CD4-positive, alpha-beta memory T cell (primary cell): Measurements from ENCODE around the gene SLC30A1. TPM values are rescaled to one million over a fixed set of nuclear protein-coding genes. Genes with fewer than 3 reads are reported as not detected.
"Not testable (repeated sequence)": the region's sequence is repeated elsewhere in the genome, so short reads cannot be mapped to it uniquely, and the experiment has no call there.

Experiments used
- CTCF ChIA-PET: fragments of 350-600 bp; sonication (Branson Sonifier 250); formaldehyde crosslinking; loops from one replicate; lab custom pipeline; 2021; ENCODE audit warnings: inconsistent platforms; ENCODE audit not compliant: partially characterized antibody; lab: Charles Lee
- POLR2A ChIA-PET: fragments of 350-600 bp; sonication (Branson Sonifier 250); formaldehyde crosslinking; loops from one replicate; lab custom pipeline; 2021; ENCODE audit not compliant: partially characterized antibody; lab: Charles Lee
- DNase-seq, 5 donors: peaks; one replicate each; pipeline versions ENCODE4 v3.0.0 to v3.0.0-alpha.2; 2020 to 2022; ENCODE audit warnings: mixed read lengths in 1 of 5
- H3K27ac ChIP-seq: one replicate; pipeline ENCODE4 v1.7.0; 2013; ENCODE audit warnings: low read depth, low read length
- H3K27me3 ChIP-seq: 2 replicates; pipeline ENCODE4 v1.7.0; 2013; ENCODE audit warnings: mild to moderate bottlenecking, low read length, moderate library complexity; ENCODE audit not compliant: insufficient read depth
- H3K36me3 ChIP-seq: 2 replicates; pipeline ENCODE4 v1.7.0; 2013; ENCODE audit warnings: mild to moderate bottlenecking, low read length, moderate library complexity; ENCODE audit not compliant: insufficient read depth
- H3K4me1 ChIP-seq: 2 replicates; pipeline ENCODE4 v1.7.0; 2013; ENCODE audit warnings: mild to moderate bottlenecking, low read length, moderate library complexity; ENCODE audit not compliant: insufficient read depth
- H3K4me3 ChIP-seq, 2 donors: one replicate each; pipeline ENCODE4 v1.7.0; 2013; ENCODE audit warnings: low read length in 2 of 2, mild to moderate bottlenecking in 1 of 2
- H3K9me3 ChIP-seq, 2 donors: one replicate each; pipeline ENCODE4 v1.7.0; 2013; ENCODE audit warnings: low read length in 2 of 2, control low read depth in 1 of 2; ENCODE audit not compliant: control insufficient read depth in 1 of 2
- H3K27ac Mint-ChIP-seq, 7 donors: one replicate each; pipeline ENCODE4 v1.8.0; 2020 to 2021; ENCODE audit warnings: mixed read lengths in 7 of 7, mild to moderate bottlenecking in 6 of 7, inconsistent platforms in 3 of 7, moderate library complexity in 3 of 7
- H3K27me3 Mint-ChIP-seq, 2 donors: one replicate each; pipeline ENCODE4 v1.8.0; 2020 to 2021; ENCODE audit warnings: mixed read lengths in 2 of 2
- H3K36me3 Mint-ChIP-seq, 2 donors: one replicate each; pipeline ENCODE4 v1.8.0; 2020 to 2021; ENCODE audit warnings: mixed read lengths in 2 of 2, inconsistent platforms in 1 of 2, mild to moderate bottlenecking in 1 of 2
- H3K4me1 Mint-ChIP-seq, 4 donors: one replicate each; pipeline ENCODE4 v1.8.0; 2020 to 2021; ENCODE audit warnings: mixed read lengths in 4 of 4, mild to moderate bottlenecking in 1 of 4
- H3K4me3 Mint-ChIP-seq, 8 donors: one replicate each; pipeline ENCODE4 v1.8.0; 2020 to 2021; ENCODE audit warnings: mixed read lengths in 8 of 8, mild to moderate bottlenecking in 7 of 8, moderate library complexity in 6 of 8, inconsistent platforms in 3 of 8
- H3K9me3 Mint-ChIP-seq, 8 donors: one replicate each; pipeline ENCODE4 v1.8.0; 2020 to 2021; ENCODE audit warnings: mixed read lengths in 8 of 8, mild to moderate bottlenecking in 5 of 8, inconsistent platforms in 3 of 8, moderate library complexity in 1 of 8
- intact Hi-C: fragments of 100-400 bp; cut with micrococcal nuclease; formaldehyde crosslinking; loops from one replicate; pipeline ENCODE4 v1.15.1; 2023
- polyA plus RNA-seq, 2 donors: library from polyadenylated mRNA; unstranded; fragments of 300-500 nt; fragmentation: Illumina TruSeq; gene quantifications; one replicate each; pipeline ENCODE4 v1.2.3, GENCODE V29; 2021
- total RNA-seq, 2 experiments: library from RNA; stranded (reverse); gene quantifications; one replicate each; pipeline ENCODE4 v1.2.3, GENCODE V29; 2021

Gene SLC30A1
- total and polyA plus RNA-seq, 4 experiments from 2014 or later: 2.5 to 10.6 (median 6.3) TPM

DNA sequence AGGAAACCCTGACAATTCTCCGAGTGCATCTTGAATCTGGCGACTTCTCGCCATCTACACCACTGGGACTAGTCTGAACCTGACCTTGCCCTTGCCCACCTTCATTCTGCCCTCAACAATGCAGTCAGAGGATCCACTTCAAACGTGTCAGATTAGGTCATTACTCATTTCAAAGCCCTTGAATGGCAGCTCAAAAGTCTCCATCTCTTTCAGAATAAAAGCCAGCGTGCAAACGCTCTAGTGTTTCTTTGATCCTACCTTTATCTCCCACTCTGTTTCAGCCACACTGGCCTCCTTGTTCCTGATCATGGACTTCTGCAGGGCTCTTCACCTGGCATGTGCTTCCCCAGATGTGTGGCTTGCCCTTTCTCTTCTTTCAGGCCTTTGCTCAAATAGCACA, 31.3 kb downstream of the SLC30A1 start:
- H3K36me3 ChIP-seq: no peaks in the 10 kb centered on the region
- H3K4me3 Mint-ChIP-seq: no peak overlapping the region
- ChIA-PET POLR2A (no interaction called here), CTCF (no interaction called here)
- no peaks in the 10 kb centered on the region for H3K36me3 Mint-ChIP-seq
- no peak for DNase-seq
- no peak overlapping the region for H3K27ac Mint-ChIP-seq
- H3K27me3 ChIP-seq: no peaks in the 10 kb centered on the region
- no peaks in the 10 kb centered on the region for H3K9me3 Mint-ChIP-seq
- H3K9me3 ChIP-seq: no peaks in the 10 kb centered on the region
- peaks cover 0 to 3% of the 10 kb centered on the region in 2 donors for H3K27me3 Mint-ChIP-seq
- H3K27ac ChIP-seq: no peak overlapping the region
- no peaks in the 10 kb centered on the region for H3K4me1 ChIP-seq
- intact Hi-C loops: no loop called here
- no peaks in the 10 kb centered on the region for H3K4me1 Mint-ChIP-seq
- H3K4me3 ChIP-seq: no peak overlapping the region

GRCh38 chr1:211546543-211546942, 32.4 kb downstream of the SLC30A1 start:
- Histone ChIP-seq H3K4me1 (no peaks in the 10 kb centered on the region), H3K9me3 (no peaks in the 10 kb centered on the region), H3K27ac (no peak overlapping the region), H3K36me3 (no peaks in the 10 kb centered on the region), H3K27me3 (no peaks in the 10 kb centered on the region), H3K4me3 (no peak overlapping the region)
- CTCF ChIA-PET: no interaction called here
- POLR2A ChIA-PET: no interaction called here
- intact Hi-C loops: no loop called here
- Mint-ChIP-seq H3K36me3 (no peaks in the 10 kb centered on the region), H3K9me3 (peaks cover 0 to 4% (median 0%) of the 10 kb centered on the region in 8 donors), H3K27ac (no peak overlapping the region), H3K4me3 (no peak overlapping the region), H3K27me3 (peaks cover 0 to 3% of the 10 kb centered on the region in 2 donors), H3K4me1 (peaks cover 0 to 6% (median 3%) of the 10 kb centered on the region in 4 donors)
- no peak for DNase-seq

GRCh38 chr1:211543025-211543424, 35.9 kb downstream of the SLC30A1 start:
- no peak overlapping the region for H3K27ac ChIP-seq
- H3K9me3 ChIP-seq: no peaks in the 10 kb centered on the region
- intact Hi-C loops: no loop called here
- Mint-ChIP-seq H3K36me3 (no peaks in the 10 kb centered on the region), H3K9me3 (peaks cover 0 to 11% (median 7%) of the 10 kb centered on the region in 8 donors), H3K27me3 (peaks cover 0 to 5% of the 10 kb centered on the region in 2 donors), H3K27ac (no peak overlapping the region), H3K4me1 (peaks cover 0 to 6% (median 3%) of the 10 kb centered on the region in 4 donors), H3K4me3 (no peak overlapping the region)
- ChIA-PET POLR2A (no interaction called here), CTCF (interaction anchor here (1.0 kb wide), 1 partner anchor 76 kb away, joined by 3 read pairs; no protein-coding TSS in a partner anchor)
- no peaks in the 10 kb centered on the region for H3K27me3 ChIP-seq
- H3K4me1 ChIP-seq: no peaks in the 10 kb centered on the region
- H3K36me3 ChIP-seq: no peaks in the 10 kb centered on the region
- DNase-seq: no peak
- H3K4me3 ChIP-seq: no peak overlapping the region

GRCh38 chr1:211541720-211542477, 37.1 kb downstream of the SLC30A1 start:
- Histone ChIP-seq H3K27ac (no peak overlapping the region), H3K4me1 (no peaks in the 10 kb centered on the region), H3K27me3 (no peaks in the 10 kb centered on the region), H3K9me3 (no peaks in the 10 kb centered on the region), H3K4me3 (no peak overlapping the region), H3K36me3 (no peaks in the 10 kb centered on the region)
- no peak for DNase-seq
- Mint-ChIP-seq H3K9me3 (peaks cover 0 to 11% (median 7%) of the 10 kb centered on the region in 8 donors), H3K27ac (no peak overlapping the region), H3K27me3 (peaks cover 0 to 5% of the 10 kb centered on the region in 2 donors), H3K4me1 (peaks cover 0 to 6% (median 3%) of the 10 kb centered on the region in 4 donors), H3K4me3 (no peak overlapping the region), H3K36me3 (no peaks in the 10 kb centered on the region)
- POLR2A ChIA-PET: no interaction called here
- intact Hi-C loops: no loop called here
- CTCF ChIA-PET: interaction anchor here (0.6 to 1.3 kb wide), 2 partner anchors 17 to 906 kb away, joined by 3 read pairs; no protein-coding TSS in a partner anchor

DNA sequence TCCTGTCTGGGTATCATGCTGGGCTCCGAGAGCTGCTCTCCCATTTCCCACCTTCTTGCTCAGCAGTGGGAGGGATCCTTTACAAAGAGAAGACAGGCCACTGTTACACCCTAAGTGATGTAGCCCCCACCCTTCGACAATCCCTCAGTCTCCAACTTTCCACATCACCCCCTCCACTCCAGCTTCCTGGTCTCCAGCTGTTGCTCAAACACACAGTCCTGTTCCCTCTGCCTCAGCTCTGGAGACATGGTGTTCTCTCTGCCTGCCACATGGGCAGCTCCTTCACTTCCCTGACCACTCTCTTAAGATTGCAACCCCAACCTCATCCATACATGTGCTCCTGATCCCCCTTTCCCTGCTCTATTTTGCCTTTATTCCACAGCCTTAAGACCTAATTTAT, 37.7 kb downstream of the SLC30A1 start:
- no peaks in the 10 kb centered on the region for H3K9me3 ChIP-seq
- Mint-ChIP-seq H3K4me3 (no peak overlapping the region), H3K27ac (no peak overlapping the region), H3K27me3 (peaks cover 0 to 5% of the 10 kb centered on the region in 2 donors), H3K36me3 (no peaks in the 10 kb centered on the region), H3K4me1 (peaks cover 0 to 6% (median 3%) of the 10 kb centered on the region in 4 donors), H3K9me3 (peaks cover 0 to 11% (median 7%) of the 10 kb centered on the region in 8 donors)
- no peak overlapping the region for H3K27ac ChIP-seq
- H3K27me3 ChIP-seq: no peaks in the 10 kb centered on the region
- POLR2A ChIA-PET: no interaction called here
- no peak overlapping the region for H3K4me3 ChIP-seq
- no peaks in the 10 kb centered on the region for H3K36me3 ChIP-seq
- H3K4me1 ChIP-seq: no peaks in the 10 kb centered on the region
- CTCF ChIA-PET: interaction anchor here (1.3 kb wide), 1 partner anchor 16 kb away, joined by 3 read pairs; no protein-coding TSS in a partner anchor
- DNase-seq: no peak
- intact Hi-C loops: no loop called here

GRCh38 chr1:211540824-211541223, 38.1 kb downstream of the SLC30A1 start:
- H3K9me3 ChIP-seq, DNase-seq, CTCF ChIA-PET, H3K27ac ChIP-seq, H3K36me3 ChIP-seq, H3K4me1 ChIP-seq, H3K4me3 Mint-ChIP-seq, POLR2A ChIA-PET, H3K27me3 ChIP-seq, intact Hi-C loops, H3K27me3 Mint-ChIP-seq, H3K36me3 Mint-ChIP-seq, H3K27ac Mint-ChIP-seq, H3K4me3 ChIP-seq, H3K4me1 Mint-ChIP-seq: not testable (repeated sequence)
- H3K9me3 Mint-ChIP-seq: peaks cover 0 to 11% (median 7%) of the 10 kb centered on the region in 8 donors

DNA sequence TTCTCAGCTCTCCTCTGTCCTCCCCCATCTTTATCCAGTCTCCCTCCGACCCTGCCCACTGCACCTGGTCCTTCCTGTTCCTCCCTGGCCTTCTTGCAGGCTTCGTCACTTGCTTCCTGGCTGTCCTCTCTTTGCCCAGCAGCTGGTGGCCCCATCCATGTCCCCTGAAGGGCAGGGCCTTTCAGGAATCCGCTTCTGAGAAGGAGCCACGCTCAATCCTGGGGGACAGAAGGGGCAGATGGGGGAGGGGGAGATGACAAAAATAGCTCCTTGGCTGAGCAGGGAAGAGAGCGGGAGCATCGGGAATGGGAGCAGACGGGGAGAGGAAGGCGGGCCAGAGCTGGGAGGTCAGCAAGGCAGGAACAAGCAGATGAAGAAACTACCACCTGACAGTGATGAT, 40.7 kb downstream of the SLC30A1 start:
- POLR2A ChIA-PET: no interaction called here
- H3K9me3 Mint-ChIP-seq: peaks cover 0 to 11% (median 7%) of the 10 kb centered on the region in 8 donors
- H3K4me3 Mint-ChIP-seq: no peak overlapping the region
- DNase-seq: no peak
- H3K4me1 ChIP-seq: no peaks in the 10 kb centered on the region
- no peak overlapping the region for H3K27ac ChIP-seq
- H3K9me3 ChIP-seq: no peaks in the 10 kb centered on the region
- peaks cover 0 to 2% of the 10 kb centered on the region in 2 donors for H3K27me3 Mint-ChIP-seq
- H3K27me3 ChIP-seq: no peaks in the 10 kb centered on the region
- H3K4me1 Mint-ChIP-seq: peaks cover 0 to 9% (median 3%) of the 10 kb centered on the region in 4 donors
- intact Hi-C loops: no loop called here
- no peaks in the 10 kb centered on the region for H3K36me3 Mint-ChIP-seq
- CTCF ChIA-PET: no interaction called here
- no peak overlapping the region for H3K4me3 ChIP-seq
- no peak overlapping the region for H3K27ac Mint-ChIP-seq
- no peaks in the 10 kb centered on the region for H3K36me3 ChIP-seq
